ENCODE results near the gene ADAMTS16. TPM values are rescaled to one million over a fixed set of nuclear protein-coding genes. Genes with fewer than 3 reads are reported as not detected.

ADAMTS16 gene, protein sequence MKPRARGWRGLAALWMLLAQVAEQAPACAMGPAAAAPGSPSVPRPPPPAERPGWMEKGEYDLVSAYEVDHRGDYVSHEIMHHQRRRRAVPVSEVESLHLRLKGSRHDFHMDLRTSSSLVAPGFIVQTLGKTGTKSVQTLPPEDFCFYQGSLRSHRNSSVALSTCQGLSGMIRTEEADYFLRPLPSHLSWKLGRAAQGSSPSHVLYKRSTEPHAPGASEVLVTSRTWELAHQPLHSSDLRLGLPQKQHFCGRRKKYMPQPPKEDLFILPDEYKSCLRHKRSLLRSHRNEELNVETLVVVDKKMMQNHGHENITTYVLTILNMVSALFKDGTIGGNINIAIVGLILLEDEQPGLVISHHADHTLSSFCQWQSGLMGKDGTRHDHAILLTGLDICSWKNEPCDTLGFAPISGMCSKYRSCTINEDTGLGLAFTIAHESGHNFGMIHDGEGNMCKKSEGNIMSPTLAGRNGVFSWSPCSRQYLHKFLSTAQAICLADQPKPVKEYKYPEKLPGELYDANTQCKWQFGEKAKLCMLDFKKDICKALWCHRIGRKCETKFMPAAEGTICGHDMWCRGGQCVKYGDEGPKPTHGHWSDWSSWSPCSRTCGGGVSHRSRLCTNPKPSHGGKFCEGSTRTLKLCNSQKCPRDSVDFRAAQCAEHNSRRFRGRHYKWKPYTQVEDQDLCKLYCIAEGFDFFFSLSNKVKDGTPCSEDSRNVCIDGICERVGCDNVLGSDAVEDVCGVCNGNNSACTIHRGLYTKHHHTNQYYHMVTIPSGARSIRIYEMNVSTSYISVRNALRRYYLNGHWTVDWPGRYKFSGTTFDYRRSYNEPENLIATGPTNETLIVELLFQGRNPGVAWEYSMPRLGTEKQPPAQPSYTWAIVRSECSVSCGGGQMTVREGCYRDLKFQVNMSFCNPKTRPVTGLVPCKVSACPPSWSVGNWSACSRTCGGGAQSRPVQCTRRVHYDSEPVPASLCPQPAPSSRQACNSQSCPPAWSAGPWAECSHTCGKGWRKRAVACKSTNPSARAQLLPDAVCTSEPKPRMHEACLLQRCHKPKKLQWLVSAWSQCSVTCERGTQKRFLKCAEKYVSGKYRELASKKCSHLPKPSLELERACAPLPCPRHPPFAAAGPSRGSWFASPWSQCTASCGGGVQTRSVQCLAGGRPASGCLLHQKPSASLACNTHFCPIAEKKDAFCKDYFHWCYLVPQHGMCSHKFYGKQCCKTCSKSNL
- 1 to 10 TPM in 1 of 3 donors, under 1 TPM in 2; 0.15 to 1.3 (median 0.33) TPM for total RNA-seq

DNA sequence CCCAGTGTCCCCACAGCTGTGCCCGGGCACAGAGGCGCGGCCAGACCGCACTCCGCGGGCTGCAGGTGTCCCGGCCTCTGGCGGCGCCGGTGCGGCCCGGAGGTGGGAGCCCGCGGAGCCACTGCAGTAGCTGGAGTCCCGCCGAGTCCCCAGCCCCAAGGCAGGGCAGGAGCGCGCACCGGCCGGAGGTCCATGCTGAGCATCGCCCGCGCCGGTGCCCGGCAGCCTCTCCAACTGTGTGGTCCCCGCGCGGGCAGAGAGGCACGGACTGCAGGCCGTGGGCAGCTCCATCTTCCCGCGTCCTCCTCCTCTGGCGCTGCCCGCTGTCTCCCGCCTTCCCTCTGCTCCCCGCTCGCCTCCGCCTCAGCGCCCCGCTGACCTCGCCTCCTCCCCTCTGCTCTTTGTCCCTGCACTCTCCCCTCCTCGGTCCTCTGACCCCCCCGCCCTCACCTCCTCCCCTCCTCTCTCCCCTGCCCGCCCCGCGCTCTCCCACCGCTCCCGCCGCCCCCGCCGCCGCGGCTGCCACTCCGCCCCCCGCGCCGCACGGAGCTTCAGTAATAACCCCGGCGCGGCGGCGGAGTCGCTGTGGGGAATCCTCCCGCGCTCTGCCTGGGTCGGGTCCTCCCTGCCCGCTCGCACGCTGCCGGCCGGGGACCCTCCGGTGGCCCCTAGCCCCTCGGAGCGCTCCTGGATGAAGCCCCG, at the start of gene ADAMTS16:
ADAMTS16 (plus strand) TSS at position 554 of the 702 bp plus-strand sequence; CDS start at position 692, 138 bp downstream.
- H3K9me3 ChIP-seq: no peaks in the 10 kb centered on the region
- H3K27me3 ChIP-seq: peaks cover 5 to 23% of the 10 kb centered on the region in 2 donors
- TF ChIP-seq POLR2A (IDR thresholded peaks at IDR 0.05): no peak
- TF ChIP-seq, protein P1, sequence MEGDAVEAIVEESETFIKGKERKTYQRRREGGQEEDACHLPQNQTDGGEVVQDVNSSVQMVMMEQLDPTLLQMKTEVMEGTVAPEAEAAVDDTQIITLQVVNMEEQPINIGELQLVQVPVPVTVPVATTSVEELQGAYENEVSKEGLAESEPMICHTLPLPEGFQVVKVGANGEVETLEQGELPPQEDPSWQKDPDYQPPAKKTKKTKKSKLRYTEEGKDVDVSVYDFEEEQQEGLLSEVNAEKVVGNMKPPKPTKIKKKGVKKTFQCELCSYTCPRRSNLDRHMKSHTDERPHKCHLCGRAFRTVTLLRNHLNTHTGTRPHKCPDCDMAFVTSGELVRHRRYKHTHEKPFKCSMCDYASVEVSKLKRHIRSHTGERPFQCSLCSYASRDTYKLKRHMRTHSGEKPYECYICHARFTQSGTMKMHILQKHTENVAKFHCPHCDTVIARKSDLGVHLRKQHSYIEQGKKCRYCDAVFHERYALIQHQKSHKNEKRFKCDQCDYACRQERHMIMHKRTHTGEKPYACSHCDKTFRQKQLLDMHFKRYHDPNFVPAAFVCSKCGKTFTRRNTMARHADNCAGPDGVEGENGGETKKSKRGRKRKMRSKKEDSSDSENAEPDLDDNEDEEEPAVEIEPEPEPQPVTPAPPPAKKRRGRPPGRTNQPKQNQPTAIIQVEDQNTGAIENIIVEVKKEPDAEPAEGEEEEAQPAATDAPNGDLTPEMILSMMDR (IDR thresholded peaks at IDR 0.05): no peak
- no peak for TF ChIP-seq POLR2AphosphoS5 (IDR thresholded peaks at IDR 0.05)
- intact Hi-C loops (cut with DNase I; ENCODE audit: low total_unique reads): no loop called here
- H3K4me1 ChIP-seq: peaks cover 0 to 3% of the 10 kb centered on the region in 2 donors
- no peaks in the 10 kb centered on the region for H3K36me3 ChIP-seq
- no peak for DNase-seq (ENCODE audit: low spot score in 2 of 2)
- H3K27ac ChIP-seq: no peak within 1 kb of the TSS
- peak within 1 kb of the TSS; percentile 42 to 66 (median 44) for H3K4me3 ChIP-seq

DNA sequence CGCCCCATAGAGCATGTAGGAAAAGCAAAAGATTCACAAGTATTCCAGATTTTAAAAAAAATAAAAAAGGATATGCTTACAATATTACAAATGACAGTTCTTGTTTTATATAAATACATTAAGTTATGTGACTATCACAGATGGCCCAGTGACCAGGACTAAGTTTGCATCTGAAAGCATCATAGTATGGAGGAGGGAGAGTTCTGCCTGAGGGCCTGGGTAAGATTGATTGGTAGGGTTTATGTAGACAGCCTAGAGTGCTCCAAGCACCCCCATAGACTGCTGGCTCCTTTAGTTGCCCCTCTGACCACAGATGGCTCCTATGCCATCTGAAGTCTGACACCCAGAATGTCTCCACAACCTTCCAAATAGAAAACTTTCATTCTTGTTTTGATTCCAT, 48.0 kb upstream of the ADAMTS16 start:
- no peaks in the 10 kb centered on the region for H3K27me3 ChIP-seq
- no peaks in the 10 kb centered on the region for H3K4me1 ChIP-seq
- no peaks in the 10 kb centered on the region for H3K36me3 ChIP-seq
- no peak overlapping the region for H3K27ac ChIP-seq
- no peak overlapping the region for H3K4me3 ChIP-seq
- no peak for DNase-seq (ENCODE audit: low spot score in 2 of 2)
- TF ChIP-seq POLR2A (IDR thresholded peaks at IDR 0.05) (no peak), POLR2AphosphoS5 (IDR thresholded peaks at IDR 0.05) (no peak)
- TF ChIP-seq, protein P1 (IDR thresholded peaks at IDR 0.05): no peak
- intact Hi-C loops (cut with DNase I; ENCODE audit: low total_unique reads): no loop called here
- no peaks in the 10 kb centered on the region for H3K9me3 ChIP-seq

DNA sequence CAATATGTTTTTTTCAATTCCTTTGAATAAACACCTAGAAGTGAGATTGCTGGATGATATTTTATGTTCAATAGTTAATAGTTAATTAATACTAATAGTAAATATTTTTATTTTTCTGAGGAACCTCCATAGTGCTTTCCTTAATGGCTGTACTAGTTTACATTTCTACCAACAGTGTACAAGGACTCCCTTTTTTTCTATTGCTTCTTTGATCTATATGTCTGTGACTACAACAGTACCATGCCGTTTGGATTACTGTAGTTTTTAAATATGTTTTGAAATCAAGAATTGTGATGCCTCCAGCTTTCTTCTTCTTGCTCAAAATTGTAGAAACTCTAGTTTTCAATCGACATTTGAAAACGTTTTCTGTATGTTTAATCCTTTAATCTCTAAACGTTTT, 39.5 kb upstream of the ADAMTS16 start:
- no peaks in the 10 kb centered on the region for H3K4me1 ChIP-seq

DNA sequence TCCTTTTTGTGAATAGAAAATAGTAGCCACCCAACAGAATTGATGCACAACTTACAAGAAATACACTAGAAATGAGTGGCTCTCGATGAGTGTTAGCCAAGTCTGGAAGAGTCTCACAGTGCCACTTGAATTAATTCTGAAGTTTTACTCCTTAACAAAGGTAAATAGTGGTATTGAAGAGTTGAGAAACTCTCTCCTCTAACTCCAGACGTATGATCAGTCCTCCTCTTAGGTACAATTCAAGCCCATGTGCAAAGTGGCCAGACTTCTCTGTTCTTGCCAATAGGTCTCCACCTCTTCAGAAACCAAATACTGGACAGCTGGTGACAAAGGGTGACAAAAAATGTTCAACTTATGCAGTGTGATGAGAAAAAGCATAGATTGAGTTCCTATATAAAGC, 38.5 kb upstream of the ADAMTS16 start:
- intact Hi-C loops (cut with DNase I; ENCODE audit: low total_unique reads): no loop called here
- Histone ChIP-seq H3K9me3 (no peaks in the 10 kb centered on the region), H3K4me3 (no peak overlapping the region), H3K27me3 (no peaks in the 10 kb centered on the region), H3K4me1 (no peaks in the 10 kb centered on the region), H3K36me3 (no peaks in the 10 kb centered on the region), H3K27ac (no peak overlapping the region)
- DNase-seq (ENCODE audit: low spot score in 2 of 2): no peak
- TF ChIP-seq POLR2AphosphoS5 (IDR thresholded peaks at IDR 0.05): no peak

More for the DNA sequence above, 39.5 kb upstream of the ADAMTS16 start:
- TF ChIP-seq POLR2AphosphoS5 (IDR thresholded peaks at IDR 0.05): no peak
- TF ChIP-seq POLR2A (IDR thresholded peaks at IDR 0.05): no peak
- DNase-seq (ENCODE audit: low spot score in 2 of 2): no peak
- Histone ChIP-seq H3K27me3 (no peaks in the 10 kb centered on the region), H3K9me3 (no peaks in the 10 kb centered on the region), H3K27ac (no peak overlapping the region), H3K4me3 (no peak overlapping the region), H3K36me3 (no peaks in the 10 kb centered on the region)
- intact Hi-C loops (cut with DNase I; ENCODE audit: low total_unique reads): no loop called here

DNA sequence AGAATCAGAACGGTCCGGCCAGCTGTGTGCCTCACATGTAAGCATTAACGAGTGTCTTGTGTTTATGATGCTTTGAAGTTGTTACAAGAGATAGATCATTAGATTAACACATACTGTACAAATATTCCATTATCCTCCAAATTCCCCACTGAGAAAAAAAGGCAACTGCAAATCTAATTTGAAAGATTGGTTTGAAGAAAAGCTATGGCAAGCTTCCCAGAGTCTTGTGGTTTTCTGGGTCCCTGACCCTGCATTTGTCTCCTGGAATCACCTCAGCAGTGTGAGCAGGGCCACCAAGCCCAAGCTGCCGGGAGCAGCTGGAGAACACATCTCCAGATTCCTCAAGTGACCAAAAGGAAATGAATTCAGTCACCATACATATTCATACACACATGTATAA, 36.9 kb upstream of the ADAMTS16 start:
- no peaks in the 10 kb centered on the region for H3K4me1 ChIP-seq
- H3K36me3 ChIP-seq: no peaks in the 10 kb centered on the region
- no peak overlapping the region for H3K27ac ChIP-seq
- H3K27me3 ChIP-seq: no peaks in the 10 kb centered on the region
- H3K4me3 ChIP-seq: no peak overlapping the region
- no peaks in the 10 kb centered on the region for H3K9me3 ChIP-seq
- intact Hi-C loops (cut with DNase I; ENCODE audit: low total_unique reads): no loop called here
- no peak for DNase-seq (ENCODE audit: low spot score in 2 of 2)
- TF ChIP-seq, protein P1 (IDR thresholded peaks at IDR 0.05): no peak
- TF ChIP-seq POLR2AphosphoS5 (IDR thresholded peaks at IDR 0.05): no peak
- no peak for TF ChIP-seq POLR2A (IDR thresholded peaks at IDR 0.05)
